Ishikawa (cell line): Measurements from ENCODE around the gene FOXC2.

Experiments
- CREB1 ChIP-seq: IDR thresholded peaks from 2 replicates; pipeline ENCODE4 v1.6.1; 2012; ENCODE audit warnings: low read depth
- EGR1 ChIP-seq: IDR thresholded peaks from 2 replicates; pipeline ENCODE4 v1.6.1; 2012
- EP300 ChIP-seq: IDR thresholded peaks from 2 replicates; pipeline ENCODE4 v1.6.1; 2012; ENCODE audit warnings: borderline replicate concordance
- FOXM1 ChIP-seq: IDR thresholded peaks from 2 replicates; pipeline ENCODE4 v1.6.1; 2012; ENCODE audit warnings: low read depth, borderline replicate concordance
- RAD21 ChIP-seq: IDR thresholded peaks from 2 replicates; pipeline ENCODE4 v1.6.1; 2012; ENCODE audit warnings: low read depth
- TAF1 ChIP-seq: IDR thresholded peaks from 2 replicates; pipeline ENCODE4 v1.6.1; 2012; ENCODE audit warnings: low read depth, mild to moderate bottlenecking
- TCF12 ChIP-seq: IDR thresholded peaks from 2 replicates; pipeline ENCODE4 v1.6.1; 2012; ENCODE audit warnings: low read depth
- YY1 ChIP-seq: IDR thresholded peaks from 2 replicates; pipeline ENCODE4 v1.6.1; 2012; ENCODE audit warnings: low read depth
- ZBTB7A ChIP-seq: IDR thresholded peaks from 2 replicates; pipeline ENCODE4 v1.6.1; 2012; ENCODE audit warnings: low read depth
- TF ChIP-seq, protein P1 (sequence below): IDR thresholded peaks from 2 replicates; pipeline ENCODE4 v1.6.1; 2012
- TF ChIP-seq, protein P2 (sequence below): IDR thresholded peaks from 2 replicates; pipeline ENCODE4 v1.6.1; 2012; ENCODE audit warnings: low read depth, mild to moderate bottlenecking

- no peak for TF ChIP-seq RAD21
- TF ChIP-seq, protein P1, sequence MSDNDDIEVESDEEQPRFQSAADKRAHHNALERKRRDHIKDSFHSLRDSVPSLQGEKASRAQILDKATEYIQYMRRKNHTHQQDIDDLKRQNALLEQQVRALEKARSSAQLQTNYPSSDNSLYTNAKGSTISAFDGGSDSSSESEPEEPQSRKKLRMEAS, result no peak
- TF ChIP-seq, protein P2, sequence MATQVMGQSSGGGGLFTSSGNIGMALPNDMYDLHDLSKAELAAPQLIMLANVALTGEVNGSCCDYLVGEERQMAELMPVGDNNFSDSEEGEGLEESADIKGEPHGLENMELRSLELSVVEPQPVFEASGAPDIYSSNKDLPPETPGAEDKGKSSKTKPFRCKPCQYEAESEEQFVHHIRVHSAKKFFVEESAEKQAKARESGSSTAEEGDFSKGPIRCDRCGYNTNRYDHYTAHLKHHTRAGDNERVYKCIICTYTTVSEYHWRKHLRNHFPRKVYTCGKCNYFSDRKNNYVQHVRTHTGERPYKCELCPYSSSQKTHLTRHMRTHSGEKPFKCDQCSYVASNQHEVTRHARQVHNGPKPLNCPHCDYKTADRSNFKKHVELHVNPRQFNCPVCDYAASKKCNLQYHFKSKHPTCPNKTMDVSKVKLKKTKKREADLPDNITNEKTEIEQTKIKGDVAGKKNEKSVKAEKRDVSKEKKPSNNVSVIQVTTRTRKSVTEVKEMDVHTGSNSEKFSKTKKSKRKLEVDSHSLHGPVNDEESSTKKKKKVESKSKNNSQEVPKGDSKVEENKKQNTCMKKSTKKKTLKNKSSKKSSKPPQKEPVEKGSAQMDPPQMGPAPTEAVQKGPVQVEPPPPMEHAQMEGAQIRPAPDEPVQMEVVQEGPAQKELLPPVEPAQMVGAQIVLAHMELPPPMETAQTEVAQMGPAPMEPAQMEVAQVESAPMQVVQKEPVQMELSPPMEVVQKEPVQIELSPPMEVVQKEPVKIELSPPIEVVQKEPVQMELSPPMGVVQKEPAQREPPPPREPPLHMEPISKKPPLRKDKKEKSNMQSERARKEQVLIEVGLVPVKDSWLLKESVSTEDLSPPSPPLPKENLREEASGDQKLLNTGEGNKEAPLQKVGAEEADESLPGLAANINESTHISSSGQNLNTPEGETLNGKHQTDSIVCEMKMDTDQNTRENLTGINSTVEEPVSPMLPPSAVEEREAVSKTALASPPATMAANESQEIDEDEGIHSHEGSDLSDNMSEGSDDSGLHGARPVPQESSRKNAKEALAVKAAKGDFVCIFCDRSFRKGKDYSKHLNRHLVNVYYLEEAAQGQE, result no peak
- TF ChIP-seq TCF12, result no peak
- TF ChIP-seq TAF1, result no peak
- no peak for TF ChIP-seq ZBTB7A
- TF ChIP-seq CREB1, result no peak
- no peak for TF ChIP-seq EGR1
- no peak for TF ChIP-seq FOXM1
- no peak for TF ChIP-seq YY1
- no peak for TF ChIP-seq EP300
These were observed 5.5 kb downstream of the FOXC2 start for GRCh38 chr16:86572041-86572521.
